HCT116 (cell line): Measurements from ENCODE around the gene FRMD3. TPM values are rescaled to one million over a fixed set of nuclear protein-coding genes. Genes with fewer than 3 reads are reported as not detected.

Experiments used
- ATAC-seq: fragments of 200-7000 bp; cut with Tn5 transposase; 2 replicates; pipeline ENCODE4 v1.9.1; 2020; ENCODE audit warnings: mild to moderate bottlenecking, moderate library complexity
- BruUV-seq: library from RNA; stranded (reverse); fragments of 400-500 nt; replicated peaks from 2 replicates; lab custom pipeline; 2021; lab: Mats Ljungman, UMichigan
- CTCF ChIA-PET: fragments of 300-600 bp; sonication (Branson Sonifier 250); formaldehyde crosslinking; loops from one replicate; lab custom pipeline; 2021; ENCODE audit warnings: antibody characterized with exemption; lab: Charles Lee
- POLR2A ChIA-PET: fragments of 300-600, 350-600 bp; sonication (Branson Sonifier 250); formaldehyde crosslinking; loops from one replicate; lab custom pipeline; 2021; ENCODE audit warnings: antibody characterized with exemption; lab: Charles Lee
- RAD21 ChIA-PET, 2 experiments: fragments of 300-600 bp; sonication (Branson Sonifier 250); formaldehyde crosslinking; loops; one replicate each; lab custom pipeline; 2023; ENCODE audit warnings: low total read pairs in 2 of 2; ENCODE audit not compliant: uncharacterized antibody in 2 of 2, unreplicated experiment in 2 of 2, low non-redundant PET in 1 of 2; lab: Charles Lee
- DNase-seq: peaks from one replicate; pipeline ENCODE4 v3.0.0-alpha.2; 2010; ENCODE audit warnings: low read depth, low spot score
- H2AFZ ChIP-seq: fragments of 200-600 bp; shearing (Covaris generic), sonication (generic); 2 replicates; pipeline ENCODE4 v1.6.1; 2017; ENCODE audit warnings: low read depth, mixed run types, mixed read lengths, antibody characterized with exemption, low read length; ENCODE audit not compliant: poor library complexity, severe bottlenecking
- H3K27ac ChIP-seq: 2 replicates; pipeline ENCODE4 v1.5.1; 2012; ENCODE audit warnings: low read depth, low read length
- H3K27me3 ChIP-seq: fragments of 200-600 bp; sonication (generic); 2 replicates; pipeline ENCODE4 v1.6.1; 2016; ENCODE audit warnings: mixed run types, low read length, mixed read lengths; ENCODE audit not compliant: insufficient read depth
- H3K36me3 ChIP-seq, 2 experiments: fragments of 200-500 bp in 1 of 2; fragments of 200-600 bp in 1 of 2; sonication (Bioruptor generic) in 1 of 2; sonication (generic) in 1 of 2; 2 replicates each; pipeline versions ENCODE4 v1.5.1 to v1.6.1; 2014 to 2016; ENCODE audit warnings: low read length in 2 of 2, inconsistent platforms in 1 of 2, mixed read lengths in 1 of 2, mixed run types in 1 of 2; ENCODE audit not compliant: insufficient read depth in 2 of 2, control insufficient read depth in 1 of 2
- H3K4me1 ChIP-seq, 2 experiments: fragments of 200-600 bp in 1 of 2; sonication (generic) in 1 of 2; 2 replicates each; pipeline versions ENCODE4 v1.5.1 to v1.6.1; 2012 to 2017; ENCODE audit warnings: low read length in 2 of 2, inconsistent platforms in 1 of 2, mild to moderate bottlenecking in 1 of 2, mixed read lengths in 1 of 2, mixed run types in 1 of 2, moderate library complexity in 1 of 2; ENCODE audit not compliant: insufficient read depth in 2 of 2, control insufficient read depth in 1 of 2
- H3K4me2 ChIP-seq: fragments of 200-600 bp; sonication (generic); 2 replicates; pipeline ENCODE4 v1.6.1; 2017; ENCODE audit warnings: mixed run types, low read length, mixed read lengths
- H3K4me3 ChIP-seq, 2 experiments: fragments of 200-600 bp in 1 of 2; sonication (generic) in 1 of 2; replicated peaks in 1 of 2; 2 replicates each; pipeline ENCODE4 v1.5.1; 2011 to 2016; ENCODE audit warnings: low read length in 2 of 2, control low read depth in 1 of 2, low read depth in 1 of 2, mild to moderate bottlenecking in 1 of 2, mixed read lengths in 1 of 2, mixed run types in 1 of 2
- H3K79me2 ChIP-seq: fragments of 200-600 bp; sonication (generic); 2 replicates; pipeline ENCODE4 v1.6.1; 2017; ENCODE audit warnings: mild to moderate bottlenecking, mixed run types, low read length, moderate library complexity, mixed read lengths; ENCODE audit not compliant: insufficient read depth
- H3K9ac ChIP-seq: fragments of 200-600 bp; sonication (generic); 2 replicates; pipeline ENCODE4 v1.6.1; 2016; ENCODE audit warnings: low read length, mixed read lengths
- H3K9me2 ChIP-seq: fragments of 200-600 bp; sonication (generic), shearing (Covaris generic); 2 replicates; pipeline ENCODE4 v1.6.1; 2017; ENCODE audit warnings: mixed run types, mild to moderate bottlenecking, moderate library complexity; ENCODE audit not compliant: insufficient read depth
- H3K9me3 ChIP-seq, 2 experiments: fragments of 200-500 bp in 1 of 2; fragments of 200-600 bp in 1 of 2; sonication (Bioruptor generic) in 1 of 2; sonication (generic) in 1 of 2; 2 replicates each; pipeline ENCODE4 v1.6.1; 2014 to 2017; ENCODE audit warnings: low read length in 2 of 2, mixed read lengths in 2 of 2, inconsistent platforms in 1 of 2, low read depth in 1 of 2, mild to moderate bottlenecking in 1 of 2, mixed run types in 1 of 2, moderate library complexity in 1 of 2; ENCODE audit not compliant: control insufficient read depth in 1 of 2, insufficient read depth in 1 of 2
- H4K20me1 ChIP-seq: fragments of 200-600 bp; sonication (generic), shearing (Covaris generic); 2 replicates; pipeline ENCODE4 v1.6.1; 2017; ENCODE audit warnings: mixed run types, mild to moderate bottlenecking, moderate library complexity; ENCODE audit not compliant: insufficient read depth
- CBX3 ChIP-seq: IDR thresholded peaks from 2 replicates; pipeline ENCODE4 v1.6.1; 2012; ENCODE audit warnings: low read depth
- EGR1 ChIP-seq: IDR thresholded peaks from 2 replicates; pipeline ENCODE4 v1.6.1; 2012; ENCODE audit warnings: low read depth
- EZH2phosphoT487 ChIP-seq: fragments of 200-600 bp; IDR thresholded peaks from 2 replicates; pipeline ENCODE4 v1.6.1; 2018; ENCODE audit warnings: antibody characterized with exemption, borderline replicate concordance
- FOSL1 ChIP-seq: IDR thresholded peaks from 2 replicates; pipeline ENCODE4 v1.6.1; 2012; ENCODE audit warnings: low read depth
- SP1 ChIP-seq: IDR thresholded peaks from 2 replicates; pipeline ENCODE4 v1.6.1; 2012; ENCODE audit warnings: low read depth
- SRF ChIP-seq: IDR thresholded peaks from 2 replicates; pipeline ENCODE4 v1.6.1; 2012; ENCODE audit warnings: low read depth
- YY1 ChIP-seq: IDR thresholded peaks from 2 replicates; pipeline ENCODE4 v1.6.1; 2011; ENCODE audit warnings: low read length, low read depth, moderate library complexity, mild to moderate bottlenecking; ENCODE audit not compliant: insufficient replicate concordance; ENCODE audit errors: extremely low read depth
- intact Hi-C: fragments of 100-400 bp; cut with micrococcal nuclease; formaldehyde crosslinking; loops from 2 replicates; pipeline ENCODE4 v1.10.0; 2022
- total RNA-seq: library from RNA; stranded (reverse); gene quantifications from one replicate; pipeline ENCODE4 v1.2.1, GENCODE V29; 2021; ENCODE audit not compliant: unreplicated experiment
- TF ChIP-seq, protein P1 (sequence below): IDR thresholded peaks from 2 replicates; pipeline ENCODE4 v1.6.1; 2011; ENCODE audit warnings: mild to moderate bottlenecking, low read length, moderate library complexity; ENCODE audit not compliant: insufficient replicate concordance; ENCODE audit errors: extremely low read depth

FRMD3 gene
- total RNA-seq, 1 experiment from 2014 or later = 0.89 TPM

DNA sequence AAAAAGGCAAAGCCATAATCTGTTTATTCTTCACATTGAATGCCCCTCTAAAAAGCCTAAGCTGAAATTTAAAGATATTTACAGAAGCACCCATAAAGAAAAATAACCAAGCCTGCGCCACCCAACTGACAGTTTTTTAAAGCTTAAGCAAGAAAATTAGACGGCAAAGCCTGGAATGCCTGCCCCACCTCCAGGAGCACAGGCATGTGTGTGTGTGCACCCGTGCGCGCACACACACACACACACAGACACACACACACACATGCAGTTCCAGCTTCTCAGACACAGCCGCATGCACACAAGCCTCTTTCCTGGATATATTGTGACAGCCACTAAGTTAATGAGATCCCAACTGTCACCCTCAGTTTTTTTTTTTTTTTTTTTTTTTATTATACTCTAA lies 88.2 kb downstream of the FRMD3 start:
- Histone ChIP-seq H2AFZ (no peak overlapping the region), H3K9ac (no peak overlapping the region), H3K4me2 (no peak overlapping the region), H3K27ac (no peak overlapping the region), H3K27me3 (no peaks in the 10 kb centered on the region), H3K4me1 (no peaks in the 10 kb centered on the region), H3K36me3 (no peaks in the 10 kb centered on the region), H3K79me2 (no peaks in the 10 kb centered on the region), H3K9me3 (no peaks in the 10 kb centered on the region), H4K20me1 (no peaks in the 10 kb centered on the region), H3K9me2 (no peaks in the 10 kb centered on the region), H3K4me3 (no peak overlapping the region)
- intact Hi-C loops = loop anchor here (2.0 kb wide), 1 partner anchor 19 kb away; no protein-coding TSS in a partner anchor
- BruUV-seq = no TSS peak
- ChIA-PET POLR2A (no interaction called here), RAD21 (no interaction called here), CTCF (interaction anchor here (0.8 kb wide), 1 partner anchor 95 kb away, joined by 4 read pairs; no protein-coding TSS in a partner anchor)
- ATAC-seq = no peak
- TF ChIP-seq YY1 (no peak), SRF (no peak), CBX3 (no peak), SP1 (no peak), EGR1 (no peak)
- TF ChIP-seq, protein P1, sequence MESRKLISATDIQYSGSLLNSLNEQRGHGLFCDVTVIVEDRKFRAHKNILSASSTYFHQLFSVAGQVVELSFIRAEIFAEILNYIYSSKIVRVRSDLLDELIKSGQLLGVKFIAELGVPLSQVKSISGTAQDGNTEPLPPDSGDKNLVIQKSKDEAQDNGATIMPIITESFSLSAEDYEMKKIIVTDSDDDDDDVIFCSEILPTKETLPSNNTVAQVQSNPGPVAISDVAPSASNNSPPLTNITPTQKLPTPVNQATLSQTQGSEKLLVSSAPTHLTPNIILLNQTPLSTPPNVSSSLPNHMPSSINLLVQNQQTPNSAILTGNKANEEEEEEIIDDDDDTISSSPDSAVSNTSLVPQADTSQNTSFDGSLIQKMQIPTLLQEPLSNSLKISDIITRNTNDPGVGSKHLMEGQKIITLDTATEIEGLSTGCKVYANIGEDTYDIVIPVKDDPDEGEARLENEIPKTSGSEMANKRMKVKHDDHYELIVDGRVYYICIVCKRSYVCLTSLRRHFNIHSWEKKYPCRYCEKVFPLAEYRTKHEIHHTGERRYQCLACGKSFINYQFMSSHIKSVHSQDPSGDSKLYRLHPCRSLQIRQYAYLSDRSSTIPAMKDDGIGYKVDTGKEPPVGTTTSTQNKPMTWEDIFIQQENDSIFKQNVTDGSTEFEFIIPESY = no peak
- no peak for DNase-seq

DNA sequence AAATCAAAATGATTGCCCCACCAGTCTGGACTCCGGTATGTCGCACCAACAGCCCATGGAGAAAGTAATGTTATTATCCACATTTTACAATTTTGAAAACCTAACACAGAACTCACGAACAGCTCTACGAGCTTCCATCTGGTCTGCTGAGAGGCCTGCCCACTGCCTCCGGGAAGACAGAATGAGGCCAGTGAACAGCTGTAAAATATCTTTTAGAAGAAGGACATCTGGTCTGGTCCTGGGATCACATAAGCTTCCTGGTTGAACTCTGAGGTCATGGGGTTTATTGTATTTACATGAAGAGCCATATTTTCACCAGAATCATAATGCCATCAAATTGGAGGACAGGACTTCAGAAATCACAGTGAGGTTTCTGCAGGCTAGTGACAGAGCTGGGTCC lies 89.0 kb downstream of the FRMD3 start:
- H3K36me3 ChIP-seq = no peaks in the 10 kb centered on the region
- RAD21 ChIA-PET = no interaction called here
- intact Hi-C loops = loop anchor here (2.0 kb wide), 1 partner anchor 20 kb away; no protein-coding TSS in a partner anchor
- H3K27ac ChIP-seq = no peak overlapping the region
- TF ChIP-seq EZH2phosphoT487 (no peak), FOSL1 (no peak), SRF (no peak)
- TF ChIP-seq, protein P1 = no peak
- no peaks in the 10 kb centered on the region for H4K20me1 ChIP-seq
- no peak overlapping the region for H3K9ac ChIP-seq
- no peaks in the 10 kb centered on the region for H3K27me3 ChIP-seq
- H3K4me3 ChIP-seq = no peak overlapping the region
- ATAC-seq (no peak), DNase-seq (no peak)
- H3K79me2 ChIP-seq = no peaks in the 10 kb centered on the region
- no peak overlapping the region for H3K4me2 ChIP-seq
- POLR2A ChIA-PET = no interaction called here
- no TSS peak for BruUV-seq
- H3K4me1 ChIP-seq = no peaks in the 10 kb centered on the region
- CTCF ChIA-PET = no interaction called here
- no peaks in the 10 kb centered on the region for H3K9me3 ChIP-seq
- H2AFZ ChIP-seq = no peak overlapping the region
- H3K9me2 ChIP-seq = no peaks in the 10 kb centered on the region
